ENCODE results near the gene H2BK1.

The H2BK1 gene

GRCh38 chr7:151244841-151245346 lies 34.6 kb upstream of the H2BK1 start:
- no peak for DNase-seq

GRCh38 chr7:151244196-151244840 lies 34.0 kb upstream of the H2BK1 start:
- peak; percentile 85 for DNase-seq

- DNase-seq, result no peak
Observed at GRCh38 chr7:151243408-151244195, 33.3 kb upstream of the H2BK1 start.

- DNase-seq, result no peak
Observed at GRCh38 chr7:151243045-151243349, 32.7 kb upstream of the H2BK1 start.

GRCh38 chr7:151242159-151243044 lies 32.1 kb upstream of the H2BK1 start:
- no peak for DNase-seq

GRCh38 chr7:151241755-151242096 lies 31.4 kb upstream of the H2BK1 start:
- no peak for DNase-seq

GRCh38 chr7:151240942-151241754 lies 30.9 kb upstream of the H2BK1 start:
- no peak for DNase-seq

GRCh38 chr7:151240536-151240935 lies 30.2 kb upstream of the H2BK1 start:
- DNase-seq, result no peak

- DNase-seq, result no peak
Observed at GRCh38 chr7:151239837-151240459, 29.7 kb upstream of the H2BK1 start.

- no peak for DNase-seq
Observed at GRCh38 chr7:151238924-151239836, 28.9 kb upstream of the H2BK1 start.

GRCh38 chr7:151238190-151238810 lies 28.0 kb upstream of the H2BK1 start:
- no peak for DNase-seq

- no peak for DNase-seq
Observed at GRCh38 chr7:151237244-151238189, 27.2 kb upstream of the H2BK1 start.

- no peak for DNase-seq
Observed at GRCh38 chr7:151236406-151236805, 26.1 kb upstream of the H2BK1 start.

GRCh38 chr7:151235091-151235787 lies 25.0 kb upstream of the H2BK1 start:
- no peak for DNase-seq

GRCh38 chr7:151233804-151234203 lies 23.5 kb upstream of the H2BK1 start:
- DNase-seq, result no peak

- DNase-seq, result peak; percentile 87
Observed at GRCh38 chr7:151232917-151233701, 22.8 kb upstream of the H2BK1 start.

GRCh38 chr7:151232091-151232916 lies 22.0 kb upstream of the H2BK1 start, which contains the start of gene CHPF2:
Gene CHPF2, plus strand, starts transcription at chr7:151232483. Its CDS starts 1,529 bp downstream, at chr7:151234012.
- DNase-seq, result peak; percentile 94

Data from activated CD8-positive, alpha-beta memory T cell treated with anti-CD3 and anti-CD28 coated beads, Interleukin-2, amount 50 U/mL, for 48 hours (primary cell).